ENCODE data around the gene EFCAB14. TPM values are rescaled to one million over a fixed set of nuclear protein-coding genes. Genes with fewer than 3 reads are reported as not detected.

The EFCAB14 gene
- total and polyA plus RNA-seq, 2 experiments from 2014 or later = 38.5 to 79.3 TPM

GRCh38 chr1:46718340-46718726, 581 bp downstream of the EFCAB14 start:
- no peak for TF ChIP-seq CTCF (IDR thresholded peaks at IDR 0.05; ENCODE audit: poor library complexity)
- no peak for TF ChIP-seq EZH2phosphoT487 (IDR thresholded peaks at IDR 0.05; ENCODE audit: low read depth, severe bottlenecking, unreplicated experiment)
- no peak for TF ChIP-seq EZH2 (IDR thresholded peaks at IDR 0.05; ENCODE audit: borderline replicate concordance)
- Histone ChIP-seq H2AFZ (peak overlapping the region; percentile 63), H3K4me3 (peak overlapping the region; percentile 99), H3K4me1 (ENCODE audit: insufficient read depth) (peaks cover 20% of the 10 kb centered on the region), H3K27me3 (no peaks in the 10 kb centered on the region), H3K9me2 (replicated peaks; ENCODE audit: insufficient read depth) (no peaks in the 10 kb centered on the region), H3K9me3 (ENCODE audit: low read depth) (no peaks in the 10 kb centered on the region), H3K27ac (peak overlapping the region; percentile 90), H4K20me1 (ENCODE audit: insufficient read depth, poor library complexity, severe bottlenecking) (peaks cover 17% of the 10 kb centered on the region), H3K36me3 (replicated peaks; ENCODE audit: insufficient read depth, low read depth) (no peaks in the 10 kb centered on the region), H3K79me2 (peaks cover 27% of the 10 kb centered on the region), H3K4me2 (peak overlapping the region; percentile 98)
- no peak for DNase-seq (ENCODE audit: low spot score)
- WGBS (ENCODE audit: low lambda C conversion rate, missing lambda C conversion rate) = 4% methylated on average over 12 of the region's 12 CpGs

DNA sequence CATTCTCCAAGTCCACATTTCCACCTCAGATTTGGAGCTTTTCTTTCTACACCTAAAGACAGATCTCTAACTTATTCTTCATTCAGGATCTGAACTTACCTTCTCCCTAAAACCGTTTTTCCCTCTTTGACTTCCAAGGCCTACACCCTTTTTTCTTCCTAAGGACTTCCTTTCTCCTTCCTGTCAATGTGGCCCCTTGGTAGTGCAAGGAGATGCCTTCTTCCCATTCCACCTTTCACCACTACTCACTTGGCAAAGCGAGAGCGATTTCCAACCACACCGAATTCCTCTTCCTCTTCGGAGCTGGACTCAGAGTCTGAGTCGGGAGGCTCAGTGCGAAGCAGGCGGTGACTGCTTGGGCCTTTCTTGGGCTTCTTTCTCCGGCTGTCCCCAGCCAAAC, 1.3 kb downstream of the EFCAB14 start:
- Histone ChIP-seq H3K9me3 (ENCODE audit: low read depth) (no peaks in the 10 kb centered on the region), H4K20me1 (ENCODE audit: insufficient read depth, poor library complexity, severe bottlenecking) (peaks cover 17% of the 10 kb centered on the region), H3K36me3 (replicated peaks; ENCODE audit: insufficient read depth, low read depth) (no peaks in the 10 kb centered on the region), H3K4me3 (peak overlapping the region; percentile 99), H3K4me2 (peak overlapping the region; percentile 98), H3K79me2 (peaks cover 33% of the 10 kb centered on the region), H3K27ac (no peak overlapping the region), H3K27me3 (no peaks in the 10 kb centered on the region), H3K4me1 (ENCODE audit: insufficient read depth) (peaks cover 20% of the 10 kb centered on the region), H3K9me2 (replicated peaks; ENCODE audit: insufficient read depth) (no peaks in the 10 kb centered on the region), H2AFZ (no peak overlapping the region)
- 76% methylated on average over 9 of the region's 9 CpGs for WGBS (ENCODE audit: low lambda C conversion rate, missing lambda C conversion rate)
- DNase-seq (ENCODE audit: low spot score) = no peak
- TF ChIP-seq EZH2 (IDR thresholded peaks at IDR 0.05; ENCODE audit: borderline replicate concordance) (no peak), CTCF (IDR thresholded peaks at IDR 0.05; ENCODE audit: poor library complexity) (no peak), EZH2phosphoT487 (IDR thresholded peaks at IDR 0.05; ENCODE audit: low read depth, severe bottlenecking, unreplicated experiment) (no peak)

- Histone ChIP-seq H3K4me3 (no peak overlapping the region), H3K9me3 (ENCODE audit: low read depth) (no peaks in the 10 kb centered on the region), H3K9me2 (replicated peaks; ENCODE audit: insufficient read depth) (no peaks in the 10 kb centered on the region), H3K27ac (no peak overlapping the region), H3K4me1 (ENCODE audit: insufficient read depth) (peaks cover 20% of the 10 kb centered on the region), H3K27me3 (no peaks in the 10 kb centered on the region), H4K20me1 (ENCODE audit: insufficient read depth, poor library complexity, severe bottlenecking) (peaks cover 17% of the 10 kb centered on the region), H3K36me3 (replicated peaks; ENCODE audit: insufficient read depth, low read depth) (no peaks in the 10 kb centered on the region), H3K4me2 (no peak overlapping the region), H2AFZ (no peak overlapping the region), H3K79me2 (peaks cover 44% of the 10 kb centered on the region)
- no peak for DNase-seq (ENCODE audit: low spot score)
- WGBS (ENCODE audit: low lambda C conversion rate, missing lambda C conversion rate) = 78% methylated on average over 3 of the region's 3 CpGs
- no peak for TF ChIP-seq EZH2phosphoT487 (IDR thresholded peaks at IDR 0.05; ENCODE audit: low read depth, severe bottlenecking, unreplicated experiment)
- no peak for TF ChIP-seq CTCF (IDR thresholded peaks at IDR 0.05; ENCODE audit: poor library complexity)
- TF ChIP-seq EZH2 (IDR thresholded peaks at IDR 0.05; ENCODE audit: borderline replicate concordance) = no peak
These were observed 3.9 kb downstream of the EFCAB14 start for GRCh38 chr1:46714976-46715375.

- Histone ChIP-seq H3K36me3 (replicated peaks; ENCODE audit: insufficient read depth, low read depth) (no peaks in the 10 kb centered on the region), H3K27ac (no peak overlapping the region), H3K79me2 (peaks cover 15% of the 10 kb centered on the region), H4K20me1 (ENCODE audit: insufficient read depth, poor library complexity, severe bottlenecking) (peaks cover 3% of the 10 kb centered on the region), H3K9me2 (replicated peaks; ENCODE audit: insufficient read depth) (no peaks in the 10 kb centered on the region), H3K4me2 (no peak overlapping the region), H3K4me3 (no peak overlapping the region), H2AFZ (no peak overlapping the region), H3K27me3 (no peaks in the 10 kb centered on the region), H3K4me1 (ENCODE audit: insufficient read depth) (no peaks in the 10 kb centered on the region), H3K9me3 (ENCODE audit: low read depth) (no peaks in the 10 kb centered on the region)
- no peak for DNase-seq (ENCODE audit: low spot score)
- TF ChIP-seq CTCF (IDR thresholded peaks at IDR 0.05; ENCODE audit: poor library complexity) (no peak), EZH2phosphoT487 (IDR thresholded peaks at IDR 0.05; ENCODE audit: low read depth, severe bottlenecking, unreplicated experiment) (no peak), EZH2 (IDR thresholded peaks at IDR 0.05; ENCODE audit: borderline replicate concordance) (no peak)
- WGBS (ENCODE audit: low lambda C conversion rate, missing lambda C conversion rate) = 92% methylated on average over 1 of the region's 1 CpG
These were observed 10.8 kb downstream of the EFCAB14 start for GRCh38 chr1:46708121-46708520.
